Chondrocyte (in vitro differentiated cells): ENCODE results near the gene MTMR10. TPM values are rescaled to one million over a fixed set of nuclear protein-coding genes. Genes with fewer than 3 reads are reported as not detected.

Experiments
- DNase-seq: peaks from one replicate; pipeline ENCODE4 v3.0.0; 2021; ENCODE audit warnings: mixed read lengths, low spot score
- H3K27ac Mint-ChIP-seq: one replicate; pipeline ENCODE4 v1.8.0; 2021; ENCODE audit warnings: mild to moderate bottlenecking, moderate library complexity, mixed read lengths; ENCODE audit not compliant: unreplicated experiment
- H3K27me3 Mint-ChIP-seq: 2 replicates; pipeline ENCODE4 v1.8.0; 2021; ENCODE audit warnings: low read depth, mixed read lengths
- H3K36me3 Mint-ChIP-seq: 2 replicates; pipeline ENCODE4 v1.8.0; 2021; ENCODE audit warnings: low read depth, mixed read lengths
- H3K4me1 Mint-ChIP-seq: 2 replicates; pipeline ENCODE4 v1.8.0; 2021; ENCODE audit warnings: low read depth, mild to moderate bottlenecking, mixed read lengths
- H3K4me3 Mint-ChIP-seq: one replicate; pipeline ENCODE4 v1.8.0; 2021; ENCODE audit warnings: mild to moderate bottlenecking, moderate library complexity, mixed read lengths; ENCODE audit not compliant: unreplicated experiment
- H3K9me3 Mint-ChIP-seq: 2 replicates; pipeline ENCODE4 v1.8.0; 2021; ENCODE audit warnings: low read depth, mixed read lengths
- total RNA-seq: library from RNA; stranded (reverse); gene quantifications from 3 replicates; pipeline ENCODE4 v1.2.1, GENCODE V29; 2021
- TF ChIP-seq, protein P1 (sequence below): fragments of 200-600 bp; sonication (generic); IDR thresholded peaks from 2 replicates; pipeline ENCODE4 v1.5.0; 2021; ENCODE audit warnings: antibody characterized with exemption, mild to moderate bottlenecking, moderate library complexity

Gene MTMR10
- total RNA-seq, 1 donor from 2014 or later: 14.9 TPM

DNA sequence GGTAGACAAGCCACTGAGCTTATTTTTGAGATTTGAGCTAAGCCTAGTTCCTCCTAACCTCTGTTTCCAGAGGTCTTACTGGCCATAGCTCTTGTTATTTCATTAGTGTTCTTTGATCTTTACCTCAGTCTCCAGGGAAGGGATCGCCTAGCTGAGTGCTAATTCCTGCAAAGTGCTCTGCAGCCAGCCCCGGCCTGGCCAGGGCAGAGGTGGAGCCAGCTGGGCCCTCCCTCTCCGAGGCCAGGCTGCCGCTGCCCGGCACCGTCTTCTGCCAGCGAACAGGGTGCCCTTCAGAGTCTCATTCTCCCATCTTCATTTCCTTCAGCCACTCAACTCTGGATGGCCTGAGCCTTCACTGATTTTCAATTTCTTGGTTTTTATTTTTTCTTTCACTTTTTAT is 68.0 kb downstream of the MTMR10 start:
- Mint-ChIP-seq H3K9me3 (no peaks in the 10 kb centered on the region), H3K4me1 (peaks cover 35% of the 10 kb centered on the region), H3K27me3 (no peaks in the 10 kb centered on the region), H3K4me3 (no peak overlapping the region), H3K27ac (peak overlapping the region; percentile 14), H3K36me3 (peaks cover 22% of the 10 kb centered on the region)
- no peak for DNase-seq
- TF ChIP-seq, protein P1, sequence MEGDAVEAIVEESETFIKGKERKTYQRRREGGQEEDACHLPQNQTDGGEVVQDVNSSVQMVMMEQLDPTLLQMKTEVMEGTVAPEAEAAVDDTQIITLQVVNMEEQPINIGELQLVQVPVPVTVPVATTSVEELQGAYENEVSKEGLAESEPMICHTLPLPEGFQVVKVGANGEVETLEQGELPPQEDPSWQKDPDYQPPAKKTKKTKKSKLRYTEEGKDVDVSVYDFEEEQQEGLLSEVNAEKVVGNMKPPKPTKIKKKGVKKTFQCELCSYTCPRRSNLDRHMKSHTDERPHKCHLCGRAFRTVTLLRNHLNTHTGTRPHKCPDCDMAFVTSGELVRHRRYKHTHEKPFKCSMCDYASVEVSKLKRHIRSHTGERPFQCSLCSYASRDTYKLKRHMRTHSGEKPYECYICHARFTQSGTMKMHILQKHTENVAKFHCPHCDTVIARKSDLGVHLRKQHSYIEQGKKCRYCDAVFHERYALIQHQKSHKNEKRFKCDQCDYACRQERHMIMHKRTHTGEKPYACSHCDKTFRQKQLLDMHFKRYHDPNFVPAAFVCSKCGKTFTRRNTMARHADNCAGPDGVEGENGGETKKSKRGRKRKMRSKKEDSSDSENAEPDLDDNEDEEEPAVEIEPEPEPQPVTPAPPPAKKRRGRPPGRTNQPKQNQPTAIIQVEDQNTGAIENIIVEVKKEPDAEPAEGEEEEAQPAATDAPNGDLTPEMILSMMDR: no peak

DNA sequence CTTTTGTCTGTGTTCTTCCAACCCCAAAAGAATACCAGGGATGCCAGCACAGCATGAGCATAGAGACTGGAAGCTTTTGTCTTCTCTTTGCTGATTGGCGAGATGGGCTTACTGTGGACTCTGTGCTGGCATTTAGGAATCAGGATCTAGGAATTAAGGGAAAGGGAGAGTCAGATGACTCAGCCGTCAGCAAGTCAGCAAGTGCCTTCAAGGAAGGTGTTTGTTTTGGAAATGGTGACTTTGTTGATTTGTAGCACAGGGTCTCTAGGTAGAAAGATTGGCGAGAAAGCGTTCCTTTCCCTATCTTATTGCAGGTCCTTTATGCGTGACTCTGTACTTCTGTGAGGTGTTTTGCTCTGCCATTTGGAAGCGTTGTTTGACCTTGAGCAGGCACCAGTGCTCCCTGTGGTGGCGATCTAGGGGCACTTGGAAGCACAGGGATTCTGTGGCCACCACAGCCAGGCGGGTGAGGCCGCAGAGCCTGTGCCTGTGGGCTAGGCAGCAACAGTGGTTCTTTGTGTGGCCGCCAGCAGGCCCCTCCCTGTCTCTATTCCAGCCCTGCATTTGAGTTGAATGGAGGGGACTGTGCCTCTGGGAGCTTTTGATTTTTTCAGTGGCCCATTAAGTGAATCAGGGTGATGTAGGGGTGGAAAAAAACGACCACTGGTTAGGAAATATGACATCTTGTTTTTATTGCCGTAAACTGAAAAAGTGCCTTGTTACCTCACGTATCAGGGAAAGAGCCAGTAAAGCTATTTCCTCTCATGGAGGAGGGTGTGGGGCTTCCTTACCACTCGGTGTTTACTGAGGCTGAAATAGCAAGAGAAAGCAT is 68.7 kb downstream of the MTMR10 start:
- TF ChIP-seq, protein P1: peak; percentile 7
- H3K4me3 Mint-ChIP-seq: peak overlapping the region; percentile 33
- H3K27ac Mint-ChIP-seq: peak overlapping the region; percentile 92
- no peaks in the 10 kb centered on the region for H3K27me3 Mint-ChIP-seq
- peaks cover 35% of the 10 kb centered on the region for H3K4me1 Mint-ChIP-seq
- peaks cover 24% of the 10 kb centered on the region for H3K36me3 Mint-ChIP-seq
- DNase-seq: no peak
- H3K9me3 Mint-ChIP-seq: no peaks in the 10 kb centered on the region

DNA sequence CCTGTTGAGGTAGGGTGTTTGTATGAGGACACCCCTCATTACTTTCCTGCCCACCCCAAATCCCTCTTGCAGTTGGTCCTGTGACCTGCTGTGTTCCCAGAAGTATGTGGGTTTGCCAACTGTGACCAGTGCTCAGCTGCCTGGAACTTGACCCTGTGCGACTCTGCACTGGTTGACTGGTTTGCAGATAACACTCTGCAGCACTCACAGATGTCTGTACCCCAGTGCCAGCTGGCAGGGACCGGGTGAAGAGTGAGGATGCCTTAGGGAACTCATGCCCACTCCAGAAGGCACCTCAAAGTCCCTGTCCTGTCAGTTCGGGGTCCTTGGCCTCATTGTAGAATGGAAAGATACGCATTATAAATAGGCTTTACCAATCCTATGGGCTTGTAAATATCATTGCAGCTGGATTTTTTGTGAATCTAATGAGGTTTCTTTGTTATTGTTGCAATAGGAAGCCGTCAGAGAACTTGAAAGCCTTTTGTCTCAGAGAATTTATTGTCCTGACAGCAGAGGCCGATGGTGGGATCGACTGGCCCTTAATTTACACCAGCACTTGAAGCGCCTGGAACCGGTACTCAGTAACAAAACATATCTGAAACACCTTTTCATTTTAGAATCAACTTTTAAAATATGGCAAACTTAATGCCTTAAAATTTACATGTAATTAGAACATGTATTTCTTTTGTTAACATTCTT is 69.5 kb downstream of the MTMR10 start:
- H3K4me3 Mint-ChIP-seq: peak overlapping the region; percentile 33
- no peaks in the 10 kb centered on the region for H3K9me3 Mint-ChIP-seq
- peaks cover 24% of the 10 kb centered on the region for H3K36me3 Mint-ChIP-seq
- TF ChIP-seq, protein P1: no peak
- H3K27ac Mint-ChIP-seq: peak overlapping the region; percentile 92
- DNase-seq: no peak
- peaks cover 35% of the 10 kb centered on the region for H3K4me1 Mint-ChIP-seq
- no peaks in the 10 kb centered on the region for H3K27me3 Mint-ChIP-seq

DNA sequence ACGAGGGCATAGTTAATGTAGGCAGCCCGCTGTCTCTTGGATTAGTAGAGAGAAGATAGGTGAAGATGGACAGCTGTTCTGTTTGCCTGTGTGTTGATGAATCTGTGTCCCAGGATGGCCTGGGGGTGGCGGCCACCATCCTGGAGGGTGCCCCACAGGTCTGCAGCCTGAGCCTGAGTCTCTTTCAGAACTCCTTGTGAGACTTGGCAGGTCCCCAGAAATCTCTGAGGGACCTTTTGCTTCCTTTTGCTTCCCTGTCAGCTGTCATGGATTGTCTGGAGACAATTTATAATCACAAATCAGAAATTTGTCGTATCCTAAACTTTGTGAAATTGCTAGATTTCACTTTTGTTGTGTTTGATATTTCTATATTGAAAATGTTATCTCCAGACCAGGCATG is 70.3 kb downstream of the MTMR10 start:
- no peaks in the 10 kb centered on the region for H3K27me3 Mint-ChIP-seq
- H3K9me3 Mint-ChIP-seq: no peaks in the 10 kb centered on the region

More for the DNA sequence above, 70.3 kb downstream of the MTMR10 start:
- H3K4me1 Mint-ChIP-seq: peaks cover 35% of the 10 kb centered on the region
- no peak for DNase-seq
- peak overlapping the region; percentile 27 for H3K27ac Mint-ChIP-seq
- H3K36me3 Mint-ChIP-seq: peaks cover 21% of the 10 kb centered on the region
- H3K4me3 Mint-ChIP-seq: no peak overlapping the region
- TF ChIP-seq, protein P1: no peak
